Urothelium cell line (cell line): ENCODE measurements around the gene RAB13.

Experiments used
- DNase-seq: peaks from one replicate; pipeline ENCODE4 v3.0.0; 2011; ENCODE audit warnings: low spot score, mixed read lengths
- FAIRE-seq: peaks from 2 replicates; lab custom pipeline; 2011; peaks lifted over from hg19 to GRCh38; lab: Jason Lieb, UNC

Gene RAB13

GRCh38 chr1:153934746-153935145 lies 51.4 kb downstream of the RAB13 start:
- DNase-seq = no peak
- no peak for FAIRE-seq

DNA sequence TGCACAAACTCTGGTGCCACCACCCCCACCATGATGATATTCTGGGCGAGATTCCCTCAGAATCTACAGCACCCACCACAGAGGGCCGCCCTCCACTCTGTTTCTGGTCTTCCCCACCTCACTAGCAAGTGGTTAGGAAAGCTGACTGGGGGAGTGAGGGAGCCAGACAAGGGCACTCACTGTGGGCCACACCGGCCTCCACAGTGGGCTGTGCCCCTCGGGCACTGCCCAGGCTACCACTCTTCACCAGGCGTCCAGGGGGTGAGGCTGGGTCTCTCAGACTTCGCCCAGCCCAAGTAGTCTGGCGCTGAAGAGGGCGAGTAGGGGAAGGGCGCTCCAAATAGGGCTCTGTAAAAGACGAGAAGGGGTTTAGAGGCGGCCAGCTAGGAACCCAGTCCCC lies 52.2 kb downstream of the RAB13 start:
- FAIRE-seq (no peak), DNase-seq (no peak)

DNA sequence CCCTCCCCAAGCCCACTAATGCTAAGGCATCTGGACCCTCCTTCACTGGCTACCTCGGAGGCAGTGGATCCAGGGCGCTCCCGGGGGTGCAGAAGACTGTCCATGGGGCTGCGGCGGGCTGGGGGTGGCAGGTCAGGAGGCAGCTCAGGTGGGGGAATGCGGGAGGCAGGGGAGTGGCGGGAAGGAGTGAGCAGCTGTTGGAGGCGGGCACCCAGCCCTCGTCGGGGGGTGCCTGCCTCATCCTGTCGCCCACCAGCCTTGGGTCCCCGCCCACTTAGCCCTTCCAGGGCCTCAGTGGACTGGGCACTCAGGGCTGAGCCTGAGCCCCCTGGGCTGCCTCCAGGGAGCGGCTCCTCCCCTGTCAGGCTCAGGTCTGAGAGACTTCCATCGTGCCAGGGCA lies 52.7 kb downstream of the RAB13 start:
- DNase-seq (no peak), FAIRE-seq (no peak)

DNA sequence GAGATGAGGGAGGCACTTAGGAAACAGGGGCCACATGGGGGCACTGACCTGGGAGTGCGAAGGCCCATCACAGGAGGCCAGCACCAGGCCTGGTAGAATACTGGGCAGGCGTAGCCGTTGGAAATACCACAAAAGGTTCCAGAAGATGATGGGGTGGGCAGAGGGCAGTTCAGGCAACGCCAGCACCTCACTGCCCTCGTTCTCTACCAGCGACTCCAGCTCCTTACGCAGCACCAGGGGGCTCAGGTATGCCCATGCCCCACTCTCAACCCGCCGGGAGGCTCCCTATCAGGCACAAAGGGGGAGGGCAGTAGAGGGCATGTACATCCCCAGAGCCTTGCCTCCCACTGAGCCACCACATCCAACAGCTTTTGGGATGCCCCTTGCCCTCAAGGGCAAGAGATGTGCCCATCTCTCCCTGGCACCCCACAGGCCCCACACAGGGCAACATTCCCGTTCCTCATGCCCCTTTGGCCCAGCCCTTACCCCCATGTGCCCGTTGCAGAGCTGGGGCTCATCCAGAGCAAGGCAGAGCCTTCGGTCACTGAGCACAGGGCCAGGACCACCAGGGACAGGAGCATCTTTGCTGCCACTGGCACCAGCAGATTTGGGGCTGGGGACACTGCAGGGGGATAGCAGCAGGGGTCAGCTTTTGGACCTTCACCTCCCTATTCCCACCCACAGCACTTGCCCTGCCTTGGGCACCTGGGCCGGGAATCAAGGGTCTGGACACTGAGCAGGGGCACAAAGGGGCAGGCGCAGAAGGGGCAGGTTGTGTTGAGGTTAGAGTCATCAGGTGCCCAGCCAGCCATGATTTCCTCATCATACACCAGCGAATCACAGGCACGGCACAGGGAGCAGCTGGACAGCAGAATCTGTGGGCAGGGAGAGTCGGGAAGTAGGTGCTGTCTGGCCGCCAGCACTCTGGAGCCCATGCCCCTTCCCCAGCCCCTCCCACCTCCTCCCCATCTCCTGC lies 53.7 kb downstream of the RAB13 start:
- no peak for FAIRE-seq
- DNase-seq = no peak
